Transverse colon (tissue), 3 donors: ENCODE results near the gene NLGN1.

Experiments
- CTCF ChIP-seq, 5 experiments: fragments of 200-600 bp in 3 of 5; fragments of 450-650 bp in 2 of 5; sonication (generic) in 3 of 5; IDR thresholded peaks; 1 replicate in 2 of 5; 2 replicates in 3 of 5; pipeline ENCODE4 v1.5.1; 2016 to 2017; ENCODE audit warnings: antibody characterized with exemption in 5 of 5, inconsistent platforms in 3 of 5, mild to moderate bottlenecking in 2 of 5, moderate library complexity in 1 of 5
- POLR2A ChIP-seq: fragments of 450-650 bp; IDR thresholded peaks from one replicate; pipeline ENCODE4 v1.6.1; 2016; ENCODE audit warnings: antibody characterized with exemption, mild to moderate bottlenecking, moderate library complexity

GRCh38 chr3:174111776-174112175, 714.2 kb downstream of the NLGN1 start:
- no peak for TF ChIP-seq CTCF (IDR thresholded peaks at IDR 0.05)
- TF ChIP-seq POLR2A: no peak
